Endothelial cell of umbilical vein (primary cell): ENCODE data around the gene CDK4. TPM values are rescaled to one million over a fixed set of nuclear protein-coding genes. Genes with fewer than 3 reads are reported as not detected.

ENCODE experiments used
- BruUV-seq: library from RNA; stranded (reverse); fragments of 400-500 nt; replicated peaks from 2 replicates; lab custom pipeline; 2021; lab: Mats Ljungman, UMichigan
- CTCF ChIA-PET: fragments of 300-600, 350-600 bp; sonication (Branson Sonifier 250); formaldehyde crosslinking; loops from one replicate; lab custom pipeline; 2021; ENCODE audit warnings: antibody characterized with exemption, inconsistent platforms; lab: Charles Lee
- POLR2A ChIA-PET: fragments of 300-600, 350-600 bp; sonication (Branson Sonifier 250); formaldehyde crosslinking; loops from one replicate; lab custom pipeline; 2021; ENCODE audit warnings: antibody characterized with exemption, inconsistent platforms; lab: Charles Lee
- DNase-seq: peaks from one replicate; pipeline ENCODE4 v3.0.0-alpha.2; 2011; ENCODE audit warnings: low read depth, low spot score
- FAIRE-seq: peaks from 2 replicates; lab custom pipeline; 2011; peaks lifted over from hg19 to GRCh38; lab: Jason Lieb, UNC
- H2AFZ ChIP-seq: 2 replicates; pipeline ENCODE4 v1.6.0; 2012; ENCODE audit warnings: low read depth, low read length, control low read depth, inconsistent platforms
- H3K27ac ChIP-seq: 2 replicates; pipeline ENCODE4 v1.5.1; 2011; ENCODE audit warnings: low read depth, mild to moderate bottlenecking, control low read depth, low read length, moderate library complexity; ENCODE audit not compliant: insufficient read depth
- H3K27me3 ChIP-seq, 2 experiments: 2 replicates each; pipeline versions ENCODE4 v1.6.0 to v1.6.1; 2011; ENCODE audit warnings: low read length in 2 of 2, mixed read lengths in 1 of 2; ENCODE audit not compliant: control insufficient read depth in 2 of 2, insufficient read depth in 2 of 2
- H3K36me3 ChIP-seq, 2 experiments: 2 replicates in 1 of 2; 3 replicates in 1 of 2; pipeline ENCODE4 v1.5.1; 2011; ENCODE audit warnings: low read length in 2 of 2, mild to moderate bottlenecking in 1 of 2, moderate library complexity in 1 of 2; ENCODE audit not compliant: control insufficient read depth in 2 of 2, insufficient read depth in 2 of 2; ENCODE audit errors: extremely low read depth in 1 of 2
- H3K4me1 ChIP-seq: 3 replicates; pipeline ENCODE4 v1.5.1; 2011; ENCODE audit warnings: mild to moderate bottlenecking, low read length; ENCODE audit not compliant: control insufficient read depth, insufficient read depth; ENCODE audit errors: extremely low read depth
- H3K4me2 ChIP-seq: 2 replicates; pipeline ENCODE4 v1.6.1; 2011; ENCODE audit warnings: low read length, control low read depth, mixed read lengths; ENCODE audit not compliant: insufficient read depth
- H3K4me3 ChIP-seq, 3 experiments: fragments of 200-600 bp in 1 of 3; sonication (generic), shearing (Covaris generic) in 1 of 3; replicated peaks in 1 of 3; 2 replicates each; pipeline ENCODE4 v1.5.1; 2011 to 2016; ENCODE audit warnings: control low read depth in 3 of 3, low read length in 3 of 3, mild to moderate bottlenecking in 2 of 3, inconsistent platforms in 1 of 3, low read depth in 1 of 3, moderate library complexity in 1 of 3; ENCODE audit not compliant: insufficient read depth in 1 of 3
- H3K79me2 ChIP-seq: 2 replicates; pipeline ENCODE4 v1.6.0; 2012; ENCODE audit warnings: low read length, inconsistent platforms; ENCODE audit not compliant: control insufficient read depth, insufficient read depth
- H3K9ac ChIP-seq: replicated peaks from 2 replicates; pipeline ENCODE3; 2011; ENCODE audit warnings: low read length, control low read depth; ENCODE audit not compliant: insufficient read depth; ENCODE audit errors: extremely low read depth
- H3K9me1 ChIP-seq: replicated peaks from 3 replicates; pipeline ENCODE4 v1.6.0; 2011; ENCODE audit warnings: mild to moderate bottlenecking, low read length; ENCODE audit not compliant: control insufficient read depth, insufficient read depth; ENCODE audit errors: extremely low read depth
- H3K9me3 ChIP-seq: replicated peaks from 2 replicates; pipeline ENCODE4 v1.5.1; 2012; ENCODE audit warnings: low read length, inconsistent platforms; ENCODE audit not compliant: control insufficient read depth, insufficient read depth
- H4K20me1 ChIP-seq: replicated peaks from 2 replicates; pipeline ENCODE3; 2011; ENCODE audit warnings: mild to moderate bottlenecking, low read length; ENCODE audit not compliant: control insufficient read depth, insufficient read depth; ENCODE audit errors: extremely low read depth
- EZH2 ChIP-seq: IDR thresholded peaks from 2 replicates; pipeline ENCODE4 v1.6.1; 2012; ENCODE audit warnings: borderline replicate concordance, low read depth, mild to moderate bottlenecking, moderate library complexity, low read length, inconsistent platforms; ENCODE audit not compliant: severe bottlenecking
- FOS ChIP-seq: IDR thresholded peaks from 2 replicates; pipeline ENCODE4 v1.6.1; 2011; ENCODE audit warnings: mild to moderate bottlenecking, low read length, moderate library complexity, borderline replicate concordance; ENCODE audit not compliant: insufficient read depth
- GATA2 ChIP-seq: IDR thresholded peaks from 2 replicates; pipeline ENCODE4 v1.7.0; 2011; ENCODE audit warnings: low read depth, mild to moderate bottlenecking, moderate library complexity, mixed read lengths, low read length; ENCODE audit not compliant: insufficient read length, insufficient read depth
- JUN ChIP-seq: IDR thresholded peaks from 2 replicates; pipeline ENCODE4 v1.6.1; 2011; ENCODE audit warnings: borderline replicate concordance, low read depth; ENCODE audit not compliant: insufficient read length, insufficient read depth
- MYC ChIP-seq: IDR thresholded peaks from one replicate; pipeline ENCODE4 v1.6.1; 2011; ENCODE audit warnings: mild to moderate bottlenecking, low read depth, low read length
- POLR2A ChIP-seq: IDR thresholded peaks from 2 replicates; pipeline ENCODE4 v1.6.1; 2012; ENCODE audit warnings: low read depth, mild to moderate bottlenecking, control low read depth, low read length
- POLR2AphosphoS5 ChIP-seq: IDR thresholded peaks from 2 replicates; pipeline ENCODE4 v1.6.1; 2012; ENCODE audit warnings: low read depth, mild to moderate bottlenecking, control low read depth, low read length, moderate library complexity; ENCODE audit not compliant: insufficient read depth
- dilution Hi-C: fragments of 300-500 bp; cut with MboI; formaldehyde crosslinking; loops from one replicate; pipeline ENCODE4 v1.15.0; 2019; ENCODE audit warnings: low sequenced_read_pairs; ENCODE audit not compliant: extremely low pct_ligation_motif_present
- intact Hi-C: fragments of 100-400 bp; cut with micrococcal nuclease; formaldehyde crosslinking; loops from one replicate; pipeline ENCODE4 v1.10.0; 2022
- polyA plus RNA-seq, 4 experiments: library from polyadenylated mRNA; depleted of rRNA in 3 of 4; stranded (reverse) in 3 of 4; unstranded in 1 of 4; fragments of >200 nt; gene quantifications; 2 replicates each; pipeline versions ENCODE4 v1.2.1 to v1.2.3, GENCODE V29; 2011 to 2012; ENCODE audit warnings: missing spikeins in 1 of 4
- total RNA-seq: library from RNA; stranded (reverse); gene quantifications from 2 replicates; pipeline ENCODE4 v1.2.3, GENCODE V29; 2021
- TF ChIP-seq, protein P1 (sequence below), 2 donors: IDR thresholded peaks; 1 replicate in 1 of 2; 2 replicates in 1 of 2; pipeline ENCODE4 v1.5.1; 2011; ENCODE audit warnings: low read length in 2 of 2, mild to moderate bottlenecking in 2 of 2, moderate library complexity in 2 of 2, control low read depth in 1 of 2, inconsistent platforms in 1 of 2, low read depth in 1 of 2; ENCODE audit not compliant: insufficient read depth in 1 of 2; ENCODE audit errors: extremely low read depth in 1 of 2
- TF ChIP-seq, protein P2 (sequence below): IDR thresholded peaks from 2 replicates; pipeline ENCODE4 v1.6.1; 2011; ENCODE audit not compliant: insufficient read depth, insufficient read length

CDK4 gene
- total and polyA plus RNA-seq, 2 donors (not counting 3 experiments of a cell fraction or from before 2014, with no cell fraction given): 171 to 332 TPM

DNA sequence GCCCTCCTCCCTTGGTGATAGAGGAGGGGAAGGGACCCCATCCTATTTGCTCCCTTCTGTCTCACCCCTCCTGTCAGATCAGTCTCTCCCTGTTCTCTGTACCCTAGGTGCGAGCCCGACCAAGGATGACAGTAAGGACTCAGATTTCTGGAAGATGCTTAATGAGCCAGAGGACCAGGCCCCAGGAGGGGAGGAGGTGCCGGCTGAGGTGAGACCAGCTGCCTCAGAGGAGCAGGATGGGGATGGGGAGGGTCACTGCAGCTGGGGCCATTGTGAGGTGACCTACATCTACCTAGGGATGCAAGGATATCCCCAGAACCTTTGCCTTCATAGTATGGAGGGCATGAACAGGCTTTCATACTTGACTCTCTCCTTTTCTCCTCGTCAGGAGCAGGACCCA lies 35.8 kb downstream of the CDK4 start:
- no peaks in the 10 kb centered on the region for H3K9me1 ChIP-seq
- intact Hi-C loops: no loop called here
- FAIRE-seq (no peak), DNase-seq (no peak)
- no peak overlapping the region for H3K4me2 ChIP-seq
- dilution Hi-C loops: no loop called here
- H4K20me1 ChIP-seq: no peaks in the 10 kb centered on the region
- H2AFZ ChIP-seq: no peak overlapping the region
- no peaks in the 10 kb centered on the region for H3K79me2 ChIP-seq
- no peak overlapping the region for H3K9ac ChIP-seq
- H3K9me3 ChIP-seq: no peaks in the 10 kb centered on the region
- no peaks in the 10 kb centered on the region for H3K4me1 ChIP-seq
- ChIA-PET POLR2A (no interaction called here), CTCF (interaction anchor here (1.3 kb wide), 1 partner anchor 10 kb away, joined by 5 read pairs; no protein-coding TSS in a partner anchor)
- no peaks in the 10 kb centered on the region for H3K27me3 ChIP-seq
- TF ChIP-seq FOS (no peak), POLR2AphosphoS5 (no peak), POLR2A (no peak), JUN (no peak), EZH2 (no peak), GATA2 (no peak), MYC (no peak)
- TF ChIP-seq, protein P1, sequence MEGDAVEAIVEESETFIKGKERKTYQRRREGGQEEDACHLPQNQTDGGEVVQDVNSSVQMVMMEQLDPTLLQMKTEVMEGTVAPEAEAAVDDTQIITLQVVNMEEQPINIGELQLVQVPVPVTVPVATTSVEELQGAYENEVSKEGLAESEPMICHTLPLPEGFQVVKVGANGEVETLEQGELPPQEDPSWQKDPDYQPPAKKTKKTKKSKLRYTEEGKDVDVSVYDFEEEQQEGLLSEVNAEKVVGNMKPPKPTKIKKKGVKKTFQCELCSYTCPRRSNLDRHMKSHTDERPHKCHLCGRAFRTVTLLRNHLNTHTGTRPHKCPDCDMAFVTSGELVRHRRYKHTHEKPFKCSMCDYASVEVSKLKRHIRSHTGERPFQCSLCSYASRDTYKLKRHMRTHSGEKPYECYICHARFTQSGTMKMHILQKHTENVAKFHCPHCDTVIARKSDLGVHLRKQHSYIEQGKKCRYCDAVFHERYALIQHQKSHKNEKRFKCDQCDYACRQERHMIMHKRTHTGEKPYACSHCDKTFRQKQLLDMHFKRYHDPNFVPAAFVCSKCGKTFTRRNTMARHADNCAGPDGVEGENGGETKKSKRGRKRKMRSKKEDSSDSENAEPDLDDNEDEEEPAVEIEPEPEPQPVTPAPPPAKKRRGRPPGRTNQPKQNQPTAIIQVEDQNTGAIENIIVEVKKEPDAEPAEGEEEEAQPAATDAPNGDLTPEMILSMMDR (IDR thresholded peaks at IDR 0.05; ENCODE audit: extremely low read depth in 1 of 2, insufficient read depth in 1 of 2, low read depth in 1 of 2, low read length in 2 of 2): no peak
- TF ChIP-seq, protein P2, sequence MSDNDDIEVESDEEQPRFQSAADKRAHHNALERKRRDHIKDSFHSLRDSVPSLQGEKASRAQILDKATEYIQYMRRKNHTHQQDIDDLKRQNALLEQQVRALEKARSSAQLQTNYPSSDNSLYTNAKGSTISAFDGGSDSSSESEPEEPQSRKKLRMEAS: no peak
- BruUV-seq: no TSS peak
- H3K36me3 ChIP-seq: peaks cover 0 to 41% of the 10 kb centered on the region in 2 experiments
- H3K27ac ChIP-seq: no peak overlapping the region
- no peak overlapping the region for H3K4me3 ChIP-seq
